ENCODE data around the gene SPTBN1.

GRCh38 chr2:54516842-54517241, 60.7 kb downstream of the SPTBN1 start:
- TF ChIP-seq POLR2A (IDR thresholded peaks at IDR 0.05; ENCODE audit: extremely low read depth, insufficient read length) (no peak), CTCF (IDR thresholded peaks at IDR 0.05; ENCODE audit: low read depth, low read length) (no peak)
